Liver (tissue), 3 donors: ENCODE results near the gene GEMIN8.

ENCODE experiments used
- JUND ChIP-seq, 2 donors: IDR thresholded peaks; 2 replicates each; pipeline ENCODE4 v1.6.1; 2016; ENCODE audit warnings: antibody characterized with exemption in 2 of 2
- MAX ChIP-seq: IDR thresholded peaks from 2 replicates; pipeline ENCODE4 v1.6.1; 2016; ENCODE audit warnings: antibody characterized with exemption
- RAD21 ChIP-seq, 2 donors: IDR thresholded peaks; 2 replicates each; pipeline ENCODE4 v1.6.1; 2016; ENCODE audit warnings: antibody characterized with exemption in 2 of 2, mild to moderate bottlenecking in 2 of 2
- ZBTB33 ChIP-seq: IDR thresholded peaks from 2 replicates; pipeline ENCODE4 v1.6.1; 2016; ENCODE audit warnings: antibody characterized with exemption
- TF ChIP-seq, protein P1 (sequence below): fragments of 150-350 bp; IDR thresholded peaks from 2 replicates; pipeline ENCODE4 v1.5.1; 2017; ENCODE audit warnings: improper control_type of control experiment, low read depth, low read length; ENCODE audit not compliant: missing input control
- donor health status: healthy.
- donor health status: healthy.

GRCh38 chrX:13983734-13984133 is 46.0 kb downstream of the GEMIN8 start:
- TF ChIP-seq, protein P1, sequence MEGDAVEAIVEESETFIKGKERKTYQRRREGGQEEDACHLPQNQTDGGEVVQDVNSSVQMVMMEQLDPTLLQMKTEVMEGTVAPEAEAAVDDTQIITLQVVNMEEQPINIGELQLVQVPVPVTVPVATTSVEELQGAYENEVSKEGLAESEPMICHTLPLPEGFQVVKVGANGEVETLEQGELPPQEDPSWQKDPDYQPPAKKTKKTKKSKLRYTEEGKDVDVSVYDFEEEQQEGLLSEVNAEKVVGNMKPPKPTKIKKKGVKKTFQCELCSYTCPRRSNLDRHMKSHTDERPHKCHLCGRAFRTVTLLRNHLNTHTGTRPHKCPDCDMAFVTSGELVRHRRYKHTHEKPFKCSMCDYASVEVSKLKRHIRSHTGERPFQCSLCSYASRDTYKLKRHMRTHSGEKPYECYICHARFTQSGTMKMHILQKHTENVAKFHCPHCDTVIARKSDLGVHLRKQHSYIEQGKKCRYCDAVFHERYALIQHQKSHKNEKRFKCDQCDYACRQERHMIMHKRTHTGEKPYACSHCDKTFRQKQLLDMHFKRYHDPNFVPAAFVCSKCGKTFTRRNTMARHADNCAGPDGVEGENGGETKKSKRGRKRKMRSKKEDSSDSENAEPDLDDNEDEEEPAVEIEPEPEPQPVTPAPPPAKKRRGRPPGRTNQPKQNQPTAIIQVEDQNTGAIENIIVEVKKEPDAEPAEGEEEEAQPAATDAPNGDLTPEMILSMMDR, result no peak
- TF ChIP-seq JUND (IDR thresholded peaks at IDR 0.05) (no peak), MAX (no peak), RAD21 (IDR thresholded peaks at IDR 0.05) (no peak), ZBTB33 (no peak)
